DMS 273 (cell line): ENCODE results near the gene NCS1.
"Not testable (repeated sequence)": the region's sequence is repeated elsewhere in the genome, so short reads cannot be mapped to it uniquely, and the experiment has no call there.

Experiments
- DNase-seq: peaks from one replicate; lab custom pipeline; 2025; ENCODE audit not compliant: unreplicated experiment; lab: John Stamatoyannopoulos, UW

NCS1 gene

GRCh38 chr9:130259044-130259443 is 86.8 kb downstream of the NCS1 start:
- DNase-seq: no peak

DNA sequence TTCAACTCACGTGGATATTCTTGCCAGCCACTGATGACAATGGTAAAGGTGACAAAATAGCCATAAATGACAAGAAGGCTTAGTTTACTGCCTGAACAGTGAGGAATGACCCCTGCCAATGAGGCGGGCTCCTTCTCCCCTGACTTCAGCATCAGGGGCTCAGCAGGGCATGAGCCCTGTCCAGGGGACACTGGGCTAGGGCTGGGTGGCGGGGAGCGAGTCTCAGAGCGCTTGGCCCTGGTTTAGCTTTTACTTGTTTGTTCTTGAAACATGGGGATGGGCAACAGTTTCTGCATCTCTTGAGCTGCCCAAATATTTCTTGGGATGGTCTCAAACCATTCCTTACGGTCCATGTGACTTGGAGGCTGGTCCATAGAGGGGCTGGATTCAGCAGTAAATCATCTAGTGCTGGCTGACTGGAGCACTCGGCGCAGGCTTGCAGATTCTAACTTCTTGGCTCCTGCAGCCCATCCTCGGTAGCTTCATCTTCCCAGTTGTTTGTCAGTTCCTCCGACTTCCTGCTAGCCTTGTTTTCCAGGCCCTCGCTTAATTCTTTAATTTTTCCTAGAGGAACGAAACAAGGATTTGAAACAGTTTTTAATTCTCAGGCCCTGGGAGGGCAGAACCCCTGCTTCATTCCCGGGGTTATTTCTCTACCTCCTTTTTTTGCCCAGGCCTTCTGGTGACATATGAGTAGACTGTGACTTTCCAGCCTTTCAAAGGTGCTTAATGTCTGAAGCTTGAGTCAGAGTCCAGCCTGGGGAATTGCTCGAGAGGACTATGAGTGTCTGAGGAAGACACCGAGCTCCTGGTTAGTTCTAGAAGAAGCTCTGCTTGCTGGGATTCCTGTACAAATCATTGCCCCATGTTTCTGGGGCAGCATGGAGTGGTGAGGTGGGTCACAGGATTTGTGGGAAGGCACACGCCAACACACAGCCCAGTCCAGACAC is 88.9 kb downstream of the NCS1 start:
- no peak for DNase-seq

DNA sequence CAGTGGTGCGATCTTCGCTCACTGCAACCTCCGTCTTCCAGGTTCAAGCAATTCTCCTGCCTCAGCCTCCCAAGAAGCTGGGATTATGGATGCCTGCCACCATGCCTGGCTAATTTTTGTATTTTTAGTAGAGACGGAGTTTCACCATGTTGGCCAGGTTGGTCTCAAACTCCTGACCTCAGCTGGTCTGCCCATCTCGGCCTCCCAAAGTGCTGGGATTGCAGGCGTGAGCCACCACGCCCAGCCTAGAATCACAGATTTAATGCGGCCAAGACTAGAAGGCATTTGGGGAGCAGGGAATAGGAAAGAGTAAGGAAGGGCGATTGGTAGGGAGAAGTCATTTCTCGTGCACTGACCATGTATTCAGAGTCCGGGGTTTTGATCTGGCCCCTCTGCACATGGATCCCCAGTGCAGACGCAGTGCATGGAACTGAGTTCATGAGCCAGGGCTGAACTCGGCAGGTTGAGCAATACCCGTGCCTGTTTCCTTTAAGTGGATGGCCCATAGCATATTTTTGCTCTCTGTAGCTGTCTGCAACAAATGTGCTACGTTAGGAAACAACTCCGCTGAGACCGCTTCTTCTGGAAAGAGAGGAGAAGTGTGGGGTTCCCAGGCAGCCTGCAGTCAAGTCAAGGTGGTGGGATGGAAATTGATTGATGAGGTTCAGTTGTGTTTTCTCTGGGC is 90.0 kb downstream of the NCS1 start:
- no peak for DNase-seq

GRCh38 chr9:130262771-130263170 is 90.6 kb downstream of the NCS1 start:
- no peak for DNase-seq

GRCh38 chr9:130263601-130264413 is 91.6 kb downstream of the NCS1 start:
- DNase-seq: peak; percentile 40

DNA sequence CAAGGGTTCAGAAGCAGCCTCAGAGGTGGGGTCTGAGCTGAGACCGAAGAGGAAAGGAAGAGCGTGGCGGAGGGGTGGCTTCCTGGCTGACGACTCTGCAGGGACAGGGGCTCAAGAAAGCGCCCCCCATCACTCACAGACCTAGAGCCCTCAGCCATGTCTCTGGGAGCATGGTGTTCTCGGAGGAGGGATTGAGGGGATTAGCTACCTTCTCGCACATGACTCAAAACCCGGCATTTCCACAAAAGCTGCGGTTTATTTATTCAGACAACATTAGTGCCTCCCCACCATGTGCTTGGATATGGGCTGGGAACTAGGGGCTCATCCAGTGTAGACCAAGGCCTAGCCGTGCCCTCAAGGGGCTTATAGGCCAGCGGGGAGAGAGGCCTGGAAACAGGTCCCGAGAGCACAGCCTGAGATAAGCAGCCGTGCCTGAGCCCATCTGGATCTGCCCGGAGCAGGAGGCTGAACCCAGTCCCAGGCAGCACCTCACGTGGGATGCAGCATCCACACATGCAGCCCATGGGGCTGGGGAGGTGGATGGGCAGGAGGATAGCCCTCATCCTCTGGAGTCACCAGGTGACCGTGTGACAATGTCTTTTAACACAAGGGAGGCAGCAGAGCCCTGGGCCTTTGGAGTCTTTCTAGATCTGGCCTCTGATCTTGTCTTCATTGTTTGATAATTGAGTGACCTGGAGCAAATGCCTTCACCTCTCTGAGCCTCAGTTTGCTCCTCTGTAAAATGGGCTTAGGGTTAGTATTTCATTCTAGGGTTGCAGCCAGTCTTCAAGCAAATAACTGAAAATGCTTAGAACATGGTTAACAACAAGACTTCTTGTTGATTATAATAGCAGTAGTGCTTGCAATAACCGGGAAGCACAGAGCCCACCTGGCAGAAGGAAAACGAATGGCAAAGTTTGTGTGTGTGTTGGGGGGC is 92.5 kb downstream of the NCS1 start:
- peak; percentile 24 for DNase-seq

- DNase-seq: peak; percentile 49
These were observed 93.4 kb downstream of the NCS1 start, which contains the start of gene HMCN2 for GRCh38 chr9:130265431-130266235. Gene HMCN2 (plus strand): TSS chr9:130265760. CDS start chr9:130265879, 119 bp downstream.

- DNase-seq: no peak
These were observed 94.3 kb downstream of the NCS1 start for GRCh38 chr9:130266236-130267098.

GRCh38 chr9:130267930-130268329 is 95.7 kb downstream of the NCS1 start:
- DNase-seq: peak; percentile 30

DNA sequence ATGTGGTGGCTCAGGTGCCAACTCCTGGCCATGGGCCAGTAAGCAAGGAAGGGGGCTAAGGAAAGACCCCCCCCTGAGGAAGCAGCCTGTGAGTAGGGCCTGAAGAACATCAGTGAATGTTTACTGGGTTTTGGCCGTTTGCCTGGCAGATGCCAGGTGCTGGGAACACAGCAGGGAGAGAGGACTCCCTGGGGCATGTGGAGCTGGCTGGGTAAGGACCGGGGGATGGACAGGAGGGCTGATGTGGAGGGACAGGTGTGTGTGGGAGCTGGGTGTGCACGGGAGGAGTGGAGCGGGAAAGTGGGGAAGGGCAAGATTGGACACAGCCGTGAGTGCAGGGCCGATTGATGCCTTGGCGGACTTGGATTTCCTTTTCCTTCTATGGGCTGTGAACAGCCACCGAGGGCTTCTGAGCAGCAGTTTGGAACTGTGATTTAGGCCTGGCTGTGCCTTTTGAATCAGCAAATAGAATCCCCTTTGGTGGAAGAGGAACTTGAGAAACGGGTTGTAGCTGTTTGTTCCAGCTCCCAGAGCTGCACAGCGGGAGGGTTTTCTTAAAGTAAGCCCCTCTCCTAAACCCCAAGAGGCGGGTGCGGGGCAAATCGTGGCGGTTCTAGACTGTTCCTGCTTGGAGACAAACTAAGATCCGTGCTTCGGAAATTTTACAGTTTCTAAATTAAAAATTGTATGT is 96.5 kb downstream of the NCS1 start:
- peak; percentile 89 for DNase-seq

GRCh38 chr9:130271473-130271872 is 99.3 kb downstream of the NCS1 start:
- DNase-seq: no peak

- DNase-seq: no peak
These were observed 103.0 kb downstream of the NCS1 start for GRCh38 chr9:130275156-130275555.

DNA sequence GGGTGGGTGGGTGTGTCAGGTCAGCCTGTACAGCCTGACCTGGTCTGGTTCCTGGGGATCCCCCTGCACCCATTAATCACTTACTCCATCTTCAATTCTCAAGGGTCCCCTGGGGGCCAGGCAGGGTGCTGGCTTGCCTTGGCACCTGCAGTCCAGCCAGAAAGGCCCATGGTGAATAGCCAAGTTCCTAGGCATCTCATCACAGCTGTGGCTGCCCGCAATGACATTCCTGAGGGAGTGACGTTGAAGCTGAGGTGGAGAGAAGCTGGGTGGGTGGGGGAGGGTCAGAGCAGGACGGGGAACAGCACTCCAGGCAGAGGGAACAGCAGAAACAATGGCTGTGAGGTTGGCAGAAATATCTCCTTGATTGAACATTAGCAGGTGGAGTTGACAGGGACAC is 103.9 kb downstream of the NCS1 start:
- no peak for DNase-seq

DNA sequence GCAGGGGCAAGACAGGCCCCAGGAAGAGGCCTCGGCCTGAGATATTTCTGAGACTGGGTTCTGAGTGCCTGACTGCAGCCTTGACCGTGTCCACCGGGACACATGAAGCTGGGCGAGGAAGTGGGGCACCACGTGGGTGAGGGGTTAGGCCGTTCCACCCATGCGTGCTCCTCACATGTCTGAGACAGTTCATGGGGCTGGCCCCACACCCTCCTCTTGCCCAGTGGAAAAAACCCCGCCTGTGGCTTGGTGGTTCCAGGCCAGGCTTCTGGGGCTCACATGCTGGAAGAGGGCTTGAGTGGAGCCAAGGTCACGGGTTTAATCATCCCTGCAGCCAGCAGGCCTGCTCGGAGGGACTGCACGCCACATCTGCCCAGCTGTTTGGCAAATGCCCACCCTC is 104.8 kb downstream of the NCS1 start:
- no peak for DNase-seq

DNA sequence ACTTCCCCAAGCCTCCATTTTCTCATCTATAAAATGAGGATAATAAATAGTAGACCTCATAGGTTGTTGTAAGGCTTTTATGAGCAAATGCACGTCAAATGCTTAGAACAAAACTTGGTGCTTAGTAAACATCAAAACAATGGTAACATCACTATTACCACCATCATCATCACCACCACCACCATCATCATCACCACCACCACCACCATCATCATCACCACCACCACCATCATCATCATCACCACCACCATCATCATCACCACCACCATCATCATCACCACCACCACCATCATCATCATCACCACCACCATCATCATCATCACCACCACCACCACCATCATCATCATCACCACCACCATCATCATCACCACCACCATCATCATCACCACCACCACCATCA is 105.3 kb downstream of the NCS1 start:
- not testable (repeated sequence) for DNase-seq

GRCh38 chr9:130283539-130284248 is 111.5 kb downstream of the NCS1 start:
- no peak for DNase-seq

DNA sequence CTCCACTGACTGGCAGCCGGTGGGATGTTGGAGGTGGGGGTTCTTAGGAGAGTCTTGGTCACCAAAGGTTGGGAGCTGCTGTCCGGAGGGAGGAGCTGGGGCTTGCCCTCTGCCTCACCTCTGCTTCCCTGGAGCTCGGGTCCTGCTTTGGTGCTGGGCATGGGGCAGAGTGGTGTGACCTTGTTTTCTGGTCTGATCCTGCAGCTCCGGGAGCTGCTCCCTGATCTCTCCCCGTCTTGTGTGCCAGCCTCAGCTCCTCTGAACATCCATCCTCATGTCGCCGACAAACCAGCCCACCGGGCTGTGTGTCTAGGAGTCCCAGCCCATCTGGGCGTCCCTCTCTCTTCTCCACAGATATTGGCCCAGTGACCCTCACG is 112.0 kb downstream of the NCS1 start:
- DNase-seq: no peak
